A549 (cell line): Measurements from ENCODE around the gene ZBED6. TPM values are rescaled to one million over a fixed set of nuclear protein-coding genes. Genes with fewer than 3 reads are reported as not detected.

Experiments
- ATAC-seq, 2 experiments: fragments of 200-7000 bp in 1 of 2; fragments of >200 bp in 1 of 2; cut with Nextera tagmentation in 1 of 2; cut with Tn5 transposase in 1 of 2; 3 replicates each; pipeline versions ENCODE4 v1.8.0 to v1.9.1; 2018 to 2020; ENCODE audit warnings: mild to moderate bottlenecking in 1 of 2, moderate library complexity in 1 of 2
- CTCF ChIA-PET: fragments of 300-600 bp; sonication (Branson Sonifier 250); formaldehyde crosslinking; extraction: SDS; loops from one replicate; lab custom pipeline; 2021; ENCODE audit warnings: antibody characterized with exemption, inconsistent platforms; lab: Yijun Ruan, JAX
- POLR2A ChIA-PET: fragments of 350-600 bp; formaldehyde crosslinking; extraction: SDS; loops from one replicate; lab custom pipeline; 2021; ENCODE audit warnings: antibody characterized with exemption, inconsistent platforms; lab: Yijun Ruan, JAX
- DNase-seq, 2 experiments: peaks; one replicate each; pipeline versions ENCODE4 v3.0.0 to v3.0.0-alpha.2; 2011 to 2016; ENCODE audit warnings: low read depth in 1 of 2, low spot score in 1 of 2
- FAIRE-seq: peaks from 2 replicates; lab custom pipeline; 2011; peaks lifted over from hg19 to GRCh38; lab: Jason Lieb, UNC
- H3K27ac ChIP-seq, 2 experiments: fragments of >200 bp; sonication (Bioruptor Twin); formaldehyde crosslinking; 3 replicates each; pipeline ENCODE4 v1.5.1; 2016 to 2017
- H3K4me1 ChIP-seq: fragments of >200 bp; sonication (Bioruptor Twin); formaldehyde crosslinking; 3 replicates; pipeline ENCODE4 v1.6.1; 2016
- H3K4me2 ChIP-seq: fragments of >200 bp; sonication (Bioruptor Twin); formaldehyde crosslinking; 3 replicates; pipeline ENCODE4 v1.6.1; 2016
- H3K4me3 ChIP-seq: fragments of >200 bp; sonication (Bioruptor Twin); formaldehyde crosslinking; 3 replicates; pipeline ENCODE4 v1.5.1; 2016
- H3K9me3 ChIP-seq: fragments of >200 bp; sonication (Bioruptor Twin); formaldehyde crosslinking; 3 replicates; pipeline ENCODE4 v1.6.1; 2016
- CHD2 ChIP-seq: fragments of 150-350 bp; IDR thresholded peaks from 2 replicates; pipeline ENCODE4 v1.6.1; 2014; ENCODE audit warnings: low read length; ENCODE audit not compliant: partially characterized antibody
- EHMT2 ChIP-seq: fragments of 200-600 bp; sonication (generic); IDR thresholded peaks from 2 replicates; pipeline ENCODE4 v1.6.1; 2016; ENCODE audit warnings: antibody characterized with exemption, low read depth, mild to moderate bottlenecking, moderate library complexity
- ESRRA ChIP-seq: fragments of 150-350 bp; IDR thresholded peaks from 2 replicates; pipeline ENCODE4 v1.6.1; 2014; ENCODE audit warnings: mild to moderate bottlenecking, low read length, borderline replicate concordance
- FOSB ChIP-seq: fragments of 250-450 bp; sonication (Bioruptor Pico); IDR thresholded peaks from 2 replicates; pipeline ENCODE4 v1.5.0; 2020; ENCODE audit warnings: mild to moderate bottlenecking, moderate library complexity
- GATA3 ChIP-seq: IDR thresholded peaks from 2 replicates; pipeline ENCODE4 v1.6.1; 2012; ENCODE audit warnings: borderline replicate concordance
- MYC ChIP-seq: IDR thresholded peaks from 2 replicates; pipeline ENCODE4 v1.6.1; 2012; ENCODE audit warnings: mild to moderate bottlenecking, inconsistent platforms, low read length, improper control_type of control experiment, borderline replicate concordance
- NPAS2 ChIP-seq: fragments of 250-450 bp; sonication (Bioruptor Pico); IDR thresholded peaks from 2 replicates; pipeline ENCODE4 v1.8.0; 2022; ENCODE audit warnings: mild to moderate bottlenecking, moderate library complexity, borderline replicate concordance
- POLR2AphosphoS2 ChIP-seq: conservative IDR thresholded peaks from 2 replicates; pipeline ENCODE4 v1.6.1; 2012; ENCODE audit warnings: low read length, improper control_type of control experiment, inconsistent platforms
- ZC3H11A ChIP-seq: fragments of 450-650 bp; IDR thresholded peaks from 2 replicates; pipeline ENCODE4 v1.6.1; 2014; ENCODE audit warnings: antibody characterized with exemption, mild to moderate bottlenecking
- ZNF302 ChIP-seq: fragments of 250-450 bp; sonication (Bioruptor Pico); IDR thresholded peaks from 2 replicates; pipeline ENCODE4 v1.9.0; 2021; ENCODE audit warnings: inconsistent platforms, mild to moderate bottlenecking, moderate library complexity
- WGBS: methylation state at CpG from one replicate; pipeline ENCODE4 v1.1.6; 2017; ENCODE audit errors: missing lambda C conversion rate; 5-methylcytosine and 5-hydroxymethylcytosine counted together
- polyA plus RNA-seq, 4 experiments: library from polyadenylated mRNA; depleted of rRNA in 3 of 4; stranded (reverse); fragments of >200 nt; fragmentation: RNase III in 1 of 4; extraction: RNeasy Plus Mini Kit Qiagen cat#74134 plus additional on column Dnase treatment in 1 of 4; gene quantifications; 2 replicates in 3 of 4; 3 replicates in 1 of 4; pipeline ENCODE4 v1.2.3, GENCODE V29; 2011 to 2017
- TF ChIP-seq, protein P1 (sequence below): fragments of 450-650 bp; IDR thresholded peaks from 2 replicates; pipeline ENCODE4 v1.6.1; 2014; ENCODE audit warnings: antibody characterized with exemption
- TF ChIP-seq, protein P2 (sequence below): fragments of >200 bp; sonication (Bioruptor Twin); formaldehyde crosslinking; IDR thresholded peaks from 3 replicates; pipeline ENCODE4 v1.5.1; 2016
- TF ChIP-seq, protein P3 (sequence below): IDR thresholded peaks from 2 replicates; pipeline ENCODE4 v1.6.1; 2012
- TF ChIP-seq, protein P4 (sequence below): fragments of 250-450 bp; sonication (Bioruptor Pico); IDR thresholded peaks from 2 replicates; pipeline ENCODE4 v1.5.0; 2021; ENCODE audit warnings: mild to moderate bottlenecking, moderate library complexity, borderline replicate concordance
- TF ChIP-seq, protein P5 (sequence below): fragments of 150-350 bp; IDR thresholded peaks from 2 replicates; pipeline ENCODE4 v1.6.1; 2014; ENCODE audit warnings: low read depth, mild to moderate bottlenecking, low read length

ZBED6 gene
- polyA plus RNA-seq, 2 of the 4 experiments (the other 2 are of a cell fraction): 1.7 to 10.6 TPM

DNA sequence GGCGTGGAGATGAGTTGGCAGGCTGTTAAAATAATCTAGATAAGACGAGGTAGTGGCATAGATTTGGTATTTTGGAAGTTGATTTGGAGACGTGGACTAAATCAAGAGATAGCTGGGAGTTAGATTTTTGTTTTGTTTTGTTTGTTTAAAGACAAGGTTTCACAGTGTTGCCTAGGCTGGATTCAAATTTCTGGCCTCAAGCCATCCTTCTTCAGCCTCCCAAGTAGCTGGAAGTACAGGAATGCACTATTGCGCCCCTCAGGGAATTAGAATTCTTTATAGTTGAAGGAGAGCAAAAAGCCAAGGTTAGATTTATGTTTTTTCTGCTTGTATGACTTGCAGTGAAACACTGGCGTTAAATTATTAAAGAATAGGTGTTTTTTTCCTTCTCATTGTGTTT is 43.7 kb downstream of the ZBED6 start:
- DNase-seq (peak in 1 of 2 experiments; percentile 14), ATAC-seq (peak in 1 of 2 experiments; percentile 52; a peak in 2 of 6 replicates), FAIRE-seq (no peak)
- H3K27ac ChIP-seq: no peak overlapping the region
- POLR2A ChIA-PET: no interaction called here
- peaks cover 10% of the 10 kb centered on the region; the same call in 1 of the 3 replicates for H3K4me1 ChIP-seq
- WGBS: 80% methylated on average over 5 of the region's 5 CpGs
- no peak overlapping the region for H3K4me2 ChIP-seq
- no peaks in the 10 kb centered on the region for H3K9me3 ChIP-seq
- H3K4me3 ChIP-seq: no peak overlapping the region
- CTCF ChIA-PET: interaction anchor here (0.7 to 2.3 kb wide), 2 partner anchors 67 to 368 kb away, joined by 3 to 9 read pairs; no protein-coding TSS in a partner anchor
- TF ChIP-seq CHD2 (no peak), FOSB (CRISPR knock-in tag) (no peak), GATA3 (no peak), MYC (no peak), ZNF302 (CRISPR knock-in tag) (no peak), POLR2AphosphoS2 (no peak), ESRRA (no peak), EHMT2 (no peak)
- TF ChIP-seq, protein P1, sequence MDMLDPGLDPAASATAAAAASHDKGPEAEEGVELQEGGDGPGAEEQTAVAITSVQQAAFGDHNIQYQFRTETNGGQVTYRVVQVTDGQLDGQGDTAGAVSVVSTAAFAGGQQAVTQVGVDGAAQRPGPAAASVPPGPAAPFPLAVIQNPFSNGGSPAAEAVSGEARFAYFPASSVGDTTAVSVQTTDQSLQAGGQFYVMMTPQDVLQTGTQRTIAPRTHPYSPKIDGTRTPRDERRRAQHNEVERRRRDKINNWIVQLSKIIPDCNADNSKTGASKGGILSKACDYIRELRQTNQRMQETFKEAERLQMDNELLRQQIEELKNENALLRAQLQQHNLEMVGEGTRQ: no peak
- TF ChIP-seq, protein P2, sequence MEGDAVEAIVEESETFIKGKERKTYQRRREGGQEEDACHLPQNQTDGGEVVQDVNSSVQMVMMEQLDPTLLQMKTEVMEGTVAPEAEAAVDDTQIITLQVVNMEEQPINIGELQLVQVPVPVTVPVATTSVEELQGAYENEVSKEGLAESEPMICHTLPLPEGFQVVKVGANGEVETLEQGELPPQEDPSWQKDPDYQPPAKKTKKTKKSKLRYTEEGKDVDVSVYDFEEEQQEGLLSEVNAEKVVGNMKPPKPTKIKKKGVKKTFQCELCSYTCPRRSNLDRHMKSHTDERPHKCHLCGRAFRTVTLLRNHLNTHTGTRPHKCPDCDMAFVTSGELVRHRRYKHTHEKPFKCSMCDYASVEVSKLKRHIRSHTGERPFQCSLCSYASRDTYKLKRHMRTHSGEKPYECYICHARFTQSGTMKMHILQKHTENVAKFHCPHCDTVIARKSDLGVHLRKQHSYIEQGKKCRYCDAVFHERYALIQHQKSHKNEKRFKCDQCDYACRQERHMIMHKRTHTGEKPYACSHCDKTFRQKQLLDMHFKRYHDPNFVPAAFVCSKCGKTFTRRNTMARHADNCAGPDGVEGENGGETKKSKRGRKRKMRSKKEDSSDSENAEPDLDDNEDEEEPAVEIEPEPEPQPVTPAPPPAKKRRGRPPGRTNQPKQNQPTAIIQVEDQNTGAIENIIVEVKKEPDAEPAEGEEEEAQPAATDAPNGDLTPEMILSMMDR: no peak
- TF ChIP-seq, protein P3, sequence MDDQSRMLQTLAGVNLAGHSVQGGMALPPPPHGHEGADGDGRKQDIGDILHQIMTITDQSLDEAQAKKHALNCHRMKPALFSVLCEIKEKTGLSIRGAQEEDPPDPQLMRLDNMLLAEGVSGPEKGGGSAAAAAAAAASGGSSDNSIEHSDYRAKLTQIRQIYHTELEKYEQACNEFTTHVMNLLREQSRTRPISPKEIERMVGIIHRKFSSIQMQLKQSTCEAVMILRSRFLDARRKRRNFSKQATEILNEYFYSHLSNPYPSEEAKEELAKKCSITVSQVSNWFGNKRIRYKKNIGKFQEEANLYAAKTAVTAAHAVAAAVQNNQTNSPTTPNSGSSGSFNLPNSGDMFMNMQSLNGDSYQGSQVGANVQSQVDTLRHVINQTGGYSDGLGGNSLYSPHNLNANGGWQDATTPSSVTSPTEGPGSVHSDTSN: no peak
- TF ChIP-seq, protein P4, sequence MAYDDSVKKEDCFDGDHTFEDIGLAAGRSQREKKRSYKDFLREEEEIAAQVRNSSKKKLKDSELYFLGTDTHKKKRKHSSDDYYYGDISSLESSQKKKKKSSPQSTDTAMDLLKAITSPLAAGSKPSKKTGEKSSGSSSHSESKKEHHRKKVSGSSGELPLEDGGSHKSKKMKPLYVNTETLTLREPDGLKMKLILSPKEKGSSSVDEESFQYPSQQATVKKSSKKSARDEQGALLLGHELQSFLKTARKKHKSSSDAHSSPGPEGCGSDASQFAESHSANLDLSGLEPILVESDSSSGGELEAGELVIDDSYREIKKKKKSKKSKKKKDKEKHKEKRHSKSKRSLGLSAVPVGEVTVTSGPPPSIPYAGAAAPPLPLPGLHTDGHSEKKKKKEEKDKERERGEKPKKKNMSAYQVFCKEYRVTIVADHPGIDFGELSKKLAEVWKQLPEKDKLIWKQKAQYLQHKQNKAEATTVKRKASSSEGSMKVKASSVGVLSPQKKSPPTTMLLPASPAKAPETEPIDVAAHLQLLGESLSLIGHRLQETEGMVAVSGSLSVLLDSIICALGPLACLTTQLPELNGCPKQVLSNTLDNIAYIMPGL (CRISPR knock-in tag): no peak

DNA sequence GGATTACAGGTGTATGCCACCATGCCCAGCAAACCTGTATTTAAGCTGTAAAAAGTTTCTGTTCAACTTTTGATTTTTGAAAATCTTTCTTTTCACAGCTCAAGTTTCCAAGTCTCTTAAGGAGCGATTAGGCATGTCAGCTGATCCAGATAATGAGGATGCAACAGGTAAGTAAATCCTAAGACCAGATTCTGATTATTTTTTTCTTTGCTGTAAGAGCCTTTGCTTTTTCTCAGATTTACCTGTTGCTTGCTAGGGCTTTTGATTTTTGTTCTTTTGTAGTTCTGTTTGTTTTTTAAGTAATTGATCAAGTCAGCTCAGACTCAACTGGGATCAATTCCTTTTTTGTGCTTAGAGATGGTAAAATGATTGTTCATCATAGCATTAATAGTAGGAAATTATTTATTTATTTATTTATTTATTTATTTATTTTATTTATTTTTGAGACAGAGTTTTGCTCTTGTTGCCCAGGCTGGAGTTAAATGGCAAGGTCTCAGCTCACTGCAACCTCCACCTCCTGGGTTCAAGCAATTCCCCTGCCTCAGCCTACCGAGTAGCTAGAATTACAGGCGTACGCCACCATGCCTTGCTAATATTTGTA is 44.9 kb downstream of the ZBED6 start:
- no peak for FAIRE-seq
- Histone ChIP-seq H3K4me1 (peaks cover 10% of the 10 kb centered on the region; the same call in 1 of the 3 replicates), H3K27ac (no peak overlapping the region), H3K9me3 (no peaks in the 10 kb centered on the region), H3K4me2 (no peak overlapping the region), H3K4me3 (no peak overlapping the region)
- no peak for ATAC-seq
- ChIA-PET POLR2A (no interaction called here), CTCF (interaction anchor here (1.2 kb wide), 1 partner anchor 289 kb away, joined by 3 read pairs; no protein-coding TSS in a partner anchor)
- WGBS: 92% methylated on average over 4 of the region's 4 CpGs
- TF ChIP-seq NPAS2 (CRISPR knock-in tag) (no peak), ZC3H11A (peak; percentile 32; the same call in 1 of the 2 replicates)
- TF ChIP-seq, protein P5, sequence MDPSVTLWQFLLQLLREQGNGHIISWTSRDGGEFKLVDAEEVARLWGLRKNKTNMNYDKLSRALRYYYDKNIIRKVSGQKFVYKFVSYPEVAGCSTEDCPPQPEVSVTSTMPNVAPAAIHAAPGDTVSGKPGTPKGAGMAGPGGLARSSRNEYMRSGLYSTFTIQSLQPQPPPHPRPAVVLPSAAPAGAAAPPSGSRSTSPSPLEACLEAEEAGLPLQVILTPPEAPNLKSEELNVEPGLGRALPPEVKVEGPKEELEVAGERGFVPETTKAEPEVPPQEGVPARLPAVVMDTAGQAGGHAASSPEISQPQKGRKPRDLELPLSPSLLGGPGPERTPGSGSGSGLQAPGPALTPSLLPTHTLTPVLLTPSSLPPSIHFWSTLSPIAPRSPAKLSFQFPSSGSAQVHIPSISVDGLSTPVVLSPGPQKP: no peak
- no peak for DNase-seq
